ENCODE results near the gene IAH1. TPM values are rescaled to one million over a fixed set of nuclear protein-coding genes. Genes with fewer than 3 reads are reported as not detected.

The IAH1 gene
- total RNA-seq, 2 donors from 2014 or later: 48.1 to 61.3 TPM

DNA sequence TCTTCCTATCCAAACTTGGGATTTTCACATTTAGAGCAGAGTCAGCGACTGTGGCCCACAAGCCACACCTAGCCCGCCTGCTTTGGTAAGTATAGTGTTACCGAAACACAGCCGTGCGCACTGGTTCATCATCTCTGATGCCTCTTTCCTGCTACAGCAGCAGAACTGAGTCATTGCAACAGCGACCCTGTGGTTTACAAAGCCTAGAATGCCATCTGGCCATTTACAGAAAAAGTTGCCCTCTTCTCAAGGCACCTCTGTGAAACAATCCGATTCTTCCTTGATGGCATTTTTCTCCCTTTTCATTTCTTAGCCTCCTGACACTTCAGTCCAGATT lies 10.7 kb upstream of the IAH1 start:
- TF ChIP-seq POLR2AphosphoS5 (IDR thresholded peaks at IDR 0.05) (no peak), CTCF (IDR thresholded peaks at IDR 0.05) (no peak)
- WGBS: 76% methylated on average over 7 of the region's 7 CpGs
- DNase-seq (ENCODE audit: low spot score): no peak

GRCh38 chr2:9465170-9465569 lies 9.2 kb upstream of the IAH1 start:
- no peaks in the 10 kb centered on the region for H3K9me3 ChIP-seq
- H3K27me3 ChIP-seq (replicated peaks; ENCODE audit: insufficient read depth): no peaks in the 10 kb centered on the region
- H3K4me3 ChIP-seq: no peak overlapping the region
- no peak overlapping the region for H3K27ac ChIP-seq
- no peak for TF ChIP-seq POLR2A (IDR thresholded peaks at IDR 0.05)
- no peak for TF ChIP-seq CTCF (IDR thresholded peaks at IDR 0.05)
- no peak for TF ChIP-seq POLR2AphosphoS5 (IDR thresholded peaks at IDR 0.05)
- no peaks in the 10 kb centered on the region for H3K36me3 ChIP-seq
- 90% methylated on average over 7 of the region's 7 CpGs for WGBS
- intact Hi-C loops (cut with DNase I): no loop called here
- DNase-seq (ENCODE audit: low spot score): no peak
- no peaks in the 10 kb centered on the region for H3K4me1 ChIP-seq (replicated peaks)

More for the DNA sequence above, 10.7 kb upstream of the IAH1 start:
- H3K4me3 ChIP-seq: no peak overlapping the region
- no peaks in the 10 kb centered on the region for H3K9me3 ChIP-seq
- H3K4me1 ChIP-seq (replicated peaks): no peaks in the 10 kb centered on the region
- no peak overlapping the region for H3K27ac ChIP-seq
- intact Hi-C loops (cut with DNase I): no loop called here
- no peaks in the 10 kb centered on the region for H3K27me3 ChIP-seq (replicated peaks; ENCODE audit: insufficient read depth)
- no peaks in the 10 kb centered on the region for H3K36me3 ChIP-seq

- Histone ChIP-seq H3K27me3 (replicated peaks; ENCODE audit: insufficient read depth) (no peaks in the 10 kb centered on the region), H3K9me3 (no peaks in the 10 kb centered on the region), H3K36me3 (no peaks in the 10 kb centered on the region), H3K4me3 (no peak overlapping the region), H3K4me1 (replicated peaks) (no peaks in the 10 kb centered on the region), H3K27ac (no peak overlapping the region)
- TF ChIP-seq CTCF (IDR thresholded peaks at IDR 0.05) (no peak), POLR2AphosphoS5 (IDR thresholded peaks at IDR 0.05) (no peak), POLR2A (IDR thresholded peaks at IDR 0.05) (no peak)
- no peak for DNase-seq (ENCODE audit: low spot score)
- intact Hi-C loops (cut with DNase I): no loop called here
- WGBS: 94% methylated on average over 46 of the region's 46 CpGs
Measured at GRCh38 chr2:9466147-9466683, 8.1 kb upstream of the IAH1 start.

DNA sequence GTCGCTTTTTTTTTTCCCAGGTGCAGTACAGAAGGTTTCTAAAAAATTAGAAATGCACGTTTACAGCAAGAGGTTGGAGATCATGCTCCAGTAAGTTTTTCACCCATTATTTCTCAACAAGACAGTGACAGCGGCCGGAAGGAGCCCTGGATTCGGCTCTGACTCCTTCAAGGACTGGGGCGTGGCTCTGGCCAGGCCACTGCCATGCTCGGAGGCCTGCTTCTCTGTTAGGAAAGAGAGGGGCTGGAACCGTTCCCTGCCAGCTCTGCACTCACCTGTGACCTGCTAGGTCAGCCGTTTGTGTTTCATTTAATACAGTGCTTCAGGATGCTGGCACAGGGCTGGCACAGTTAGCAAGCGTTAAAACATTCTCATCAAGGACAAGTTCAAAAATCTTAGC lies 6.7 kb upstream of the IAH1 start:
- H3K27ac ChIP-seq: no peak overlapping the region

More for the DNA sequence above, 6.7 kb upstream of the IAH1 start:
- H3K4me1 ChIP-seq (replicated peaks): no peaks in the 10 kb centered on the region
- no peaks in the 10 kb centered on the region for H3K9me3 ChIP-seq
- no peak for DNase-seq (ENCODE audit: low spot score)
- intact Hi-C loops (cut with DNase I): no loop called here
- no peak overlapping the region for H3K4me3 ChIP-seq
- WGBS: 85% methylated on average over 10 of the region's 10 CpGs
- H3K36me3 ChIP-seq: no peaks in the 10 kb centered on the region
- no peaks in the 10 kb centered on the region for H3K27me3 ChIP-seq (replicated peaks; ENCODE audit: insufficient read depth)
- no peak for TF ChIP-seq POLR2A (IDR thresholded peaks at IDR 0.05)
- no peak for TF ChIP-seq CTCF (IDR thresholded peaks at IDR 0.05)
- no peak for TF ChIP-seq POLR2AphosphoS5 (IDR thresholded peaks at IDR 0.05)

Data from prostate gland (tissue), 2 donors.